GM19238 (cell line): ENCODE data around the gene ZFHX2.
A peak's percentile ranks its signal among the peaks of the same experiment; 100 is the strongest.
"Not testable (repeated sequence)": the region's sequence is repeated elsewhere in the genome, so short reads cannot be mapped to it uniquely, and the experiment has no call there.

Experiments
- DNase-seq: peaks from one replicate; pipeline ENCODE4 v3.0.0; 2011; ENCODE audit warnings: low spot score; ENCODE audit not compliant: insufficient read length

Gene ZFHX2

DNA sequence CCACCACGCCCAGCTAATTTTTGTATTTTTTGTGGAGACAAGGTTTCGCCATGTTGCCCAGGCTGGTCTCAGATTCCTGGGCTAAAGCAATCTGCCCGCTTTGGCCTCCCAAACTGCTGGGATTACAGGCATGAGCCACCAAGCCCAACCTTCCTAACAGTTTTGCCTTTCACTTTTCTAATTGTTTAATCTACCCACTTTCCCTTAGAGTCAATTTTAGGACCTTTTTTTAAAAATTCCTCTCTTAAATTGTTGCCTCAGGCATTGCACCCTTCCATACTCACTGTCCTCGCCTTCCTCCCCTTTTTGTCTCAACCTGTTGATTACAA is 11.5 kb downstream of the ZFHX2 start:
- no peak for DNase-seq

GRCh38 chr14:23539248-23540140 is 12.1 kb downstream of the ZFHX2 start:
- DNase-seq, result peak; percentile 65

DNA sequence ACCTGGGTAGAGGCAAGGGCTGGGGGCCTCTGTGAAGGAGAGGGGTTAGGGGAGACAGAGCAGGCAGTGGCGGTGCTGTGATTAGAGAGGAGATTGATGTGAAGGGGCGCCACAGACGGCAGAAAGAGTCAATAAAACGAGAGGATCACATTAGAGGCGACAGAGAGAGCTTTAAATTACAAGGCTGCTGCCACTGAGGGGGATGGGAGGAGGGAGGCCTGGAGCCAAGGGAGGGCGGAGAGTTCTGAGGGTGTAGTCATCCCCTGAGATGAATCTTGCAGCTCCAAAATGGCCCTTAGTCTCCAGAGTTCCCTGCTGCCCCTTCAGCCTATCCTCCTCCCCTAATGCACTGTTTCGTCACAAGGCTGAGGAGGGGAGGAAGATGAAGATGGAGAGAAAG is 12.8 kb downstream of the ZFHX2 start:
- no peak for DNase-seq

DNA sequence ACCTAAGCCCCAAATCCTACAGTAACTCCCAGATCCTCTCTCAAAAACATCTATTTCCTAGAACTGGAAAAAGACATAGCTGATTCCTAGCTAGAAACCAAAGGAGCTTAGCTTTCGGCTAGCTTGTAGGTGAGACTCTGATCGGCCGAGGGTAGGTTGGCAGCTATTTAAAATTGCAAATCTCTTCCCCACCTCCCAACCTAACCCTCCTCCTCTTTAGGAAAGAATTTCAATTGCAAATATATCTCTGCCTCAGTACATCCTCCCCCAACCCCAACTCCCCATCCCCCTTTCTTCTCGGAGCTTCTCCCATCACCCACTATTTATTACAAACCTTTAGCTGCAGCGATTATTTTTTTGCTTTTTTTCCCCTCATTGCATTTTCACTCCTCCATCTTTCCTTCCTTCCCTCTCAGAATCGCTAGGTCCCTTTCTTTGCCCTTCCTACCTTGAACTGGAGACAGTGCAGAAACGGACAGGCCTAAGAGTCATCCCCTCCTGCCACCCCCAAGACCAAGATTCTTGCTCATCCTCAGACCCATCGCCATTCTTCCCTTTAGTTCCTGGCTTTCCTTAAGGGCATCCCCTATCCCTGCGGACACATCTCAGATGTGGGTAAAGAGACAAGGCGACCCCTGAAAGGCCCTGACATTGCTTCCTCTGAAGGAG is 13.4 kb downstream of the ZFHX2 start:
- no peak for DNase-seq

DNA sequence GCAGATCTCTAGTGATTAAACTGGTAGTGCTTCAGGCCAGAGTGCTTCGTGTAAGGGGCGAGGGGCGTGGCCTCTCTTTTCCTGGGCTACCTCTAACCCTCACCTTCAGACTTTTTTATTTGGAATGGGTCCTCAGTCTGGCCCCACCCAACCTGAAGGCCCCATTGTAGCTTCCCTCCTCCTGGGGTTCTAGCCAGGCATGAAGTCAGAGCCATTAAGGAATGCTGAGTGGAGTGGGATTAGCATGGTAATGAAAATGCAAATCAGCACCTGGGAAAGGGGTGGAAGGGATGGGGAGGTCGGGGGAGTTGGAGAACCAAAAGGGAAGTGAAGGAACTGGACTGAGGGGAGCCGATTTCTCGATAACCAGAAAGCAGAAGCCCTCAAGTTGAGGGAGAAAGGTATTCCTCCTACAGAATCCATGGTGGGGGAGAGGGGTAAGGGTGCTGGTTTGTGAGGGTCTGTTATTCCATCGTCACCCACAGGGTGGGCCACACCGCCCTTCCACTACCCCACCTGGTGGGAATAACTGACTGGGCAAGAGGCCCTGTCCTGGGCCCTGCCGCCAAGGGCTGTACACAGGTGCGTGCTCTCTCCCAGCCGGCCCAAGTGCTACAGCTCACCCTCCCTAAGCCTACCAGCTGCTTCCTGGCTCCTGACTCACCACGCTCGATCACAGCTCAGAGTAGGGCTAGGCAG is 14.1 kb downstream of the ZFHX2 start:
- DNase-seq, result no peak

- not testable (repeated sequence) for DNase-seq
Observed at GRCh38 chr14:23536906-23537305, 14.7 kb downstream of the ZFHX2 start.

GRCh38 chr14:23536494-23536893 is 15.1 kb downstream of the ZFHX2 start:
- DNase-seq, result no peak

DNA sequence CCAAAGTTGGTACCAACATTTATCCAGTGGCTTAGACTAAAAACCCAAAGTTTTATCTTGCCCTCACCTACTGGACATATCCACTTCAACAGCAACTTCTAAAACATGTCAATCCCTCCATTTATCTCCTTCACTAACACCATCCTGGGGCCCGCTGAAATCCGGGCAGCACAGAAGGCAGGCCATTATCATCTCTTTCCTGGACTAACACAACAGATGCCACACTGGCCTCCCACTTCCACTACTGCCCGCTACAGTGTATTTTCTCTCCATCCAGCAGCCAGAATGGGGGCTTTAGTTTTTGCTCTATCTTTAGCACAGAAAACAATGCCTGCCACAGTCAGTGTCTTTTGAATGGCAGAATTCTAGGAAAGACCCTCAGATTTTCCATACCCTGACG is 15.6 kb downstream of the ZFHX2 start:
- no peak for DNase-seq

DNA sequence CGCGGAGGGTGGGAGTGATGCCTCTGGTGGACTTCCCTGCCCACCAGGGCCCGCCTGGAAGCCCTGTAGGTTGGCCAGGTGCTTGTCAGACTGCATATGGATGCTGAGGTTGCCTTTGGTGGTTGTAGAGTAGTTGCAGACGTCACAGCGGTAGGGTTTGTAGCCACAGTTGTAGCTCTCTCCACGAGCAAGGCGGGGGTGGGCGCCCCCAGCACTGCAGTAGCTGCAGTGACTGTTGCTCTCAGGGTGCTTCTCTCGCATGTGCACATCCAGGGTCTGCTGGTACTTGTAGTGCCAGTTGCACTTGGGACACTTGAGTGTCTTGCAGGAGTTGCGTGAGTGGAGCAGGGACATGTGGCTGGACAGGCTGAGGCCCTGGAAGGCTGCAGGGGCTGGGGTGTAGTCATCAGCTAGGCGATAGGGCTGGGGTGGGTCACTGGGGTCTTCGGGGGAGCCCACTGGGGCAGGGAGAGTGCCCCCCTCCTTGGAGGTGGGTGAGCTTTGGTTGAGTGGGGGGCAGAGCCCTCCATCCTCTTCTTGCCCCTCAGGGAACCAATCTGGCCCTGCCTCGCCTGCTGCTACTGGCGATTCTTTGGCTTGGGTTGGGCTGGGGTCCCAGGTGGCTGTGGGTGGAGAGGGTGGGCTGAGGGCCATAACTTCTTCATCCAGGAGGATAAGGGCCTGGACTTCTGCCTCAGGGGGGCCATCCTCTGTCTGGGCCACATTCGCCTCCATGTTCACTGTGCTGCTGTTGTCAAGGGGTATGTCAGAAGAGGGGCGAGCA is 17.7 kb downstream of the ZFHX2 start:
- DNase-seq, result no peak

- DNase-seq, result no peak
Observed at GRCh38 chr14:23532658-23533057, 18.9 kb downstream of the ZFHX2 start.

- DNase-seq, result no peak
Observed at GRCh38 chr14:23531391-23531790, 20.2 kb downstream of the ZFHX2 start.

- DNase-seq, result no peak
Observed at GRCh38 chr14:23530375-23531055, 21.1 kb downstream of the ZFHX2 start.

GRCh38 chr14:23529016-23529415 is 22.5 kb downstream of the ZFHX2 start:
- DNase-seq, result no peak

- DNase-seq, result no peak
Observed at GRCh38 chr14:23528555-23528954, 23.0 kb downstream of the ZFHX2 start.

DNA sequence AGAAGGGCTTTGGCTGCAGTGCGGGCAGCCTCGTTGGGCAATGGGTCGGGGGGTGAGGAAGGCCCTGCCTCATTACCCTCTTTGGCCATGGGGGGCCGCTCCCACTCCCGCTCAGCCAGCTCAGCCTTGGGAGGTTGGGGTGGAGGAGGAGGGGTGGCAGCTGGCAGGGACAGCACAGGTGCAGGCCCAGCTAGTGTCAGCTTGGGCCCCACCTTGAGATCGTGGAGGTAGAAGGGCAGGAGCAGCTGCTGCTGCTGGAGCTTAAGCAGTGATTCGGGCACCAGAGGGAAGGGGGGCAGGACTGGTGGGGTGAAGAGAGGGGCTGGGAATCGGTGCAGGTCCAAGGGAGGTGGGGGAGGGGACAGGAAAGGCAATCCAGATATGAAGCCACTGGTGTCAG is 26.0 kb downstream of the ZFHX2 start:
- DNase-seq, result no peak

DNA sequence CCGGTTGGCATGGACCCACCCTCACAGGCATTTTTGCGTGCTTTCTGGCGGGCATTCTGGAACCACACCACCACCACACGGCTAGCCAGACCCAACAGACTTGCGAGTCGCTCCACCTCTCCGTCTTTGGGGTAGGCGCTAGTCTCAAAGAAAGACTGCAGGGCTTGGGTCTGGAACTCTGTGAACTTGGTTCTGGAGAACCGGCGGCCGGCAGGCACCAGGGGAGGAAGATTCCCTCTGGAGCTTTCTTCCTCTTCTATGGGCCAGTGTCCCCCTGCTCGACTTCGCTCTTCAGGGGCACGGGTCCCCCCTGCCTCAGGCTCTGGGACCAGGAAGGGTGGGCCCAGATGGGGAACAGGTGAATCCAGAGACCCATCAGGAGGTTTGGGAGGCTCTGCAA is 26.6 kb downstream of the ZFHX2 start:
- DNase-seq, result no peak

DNA sequence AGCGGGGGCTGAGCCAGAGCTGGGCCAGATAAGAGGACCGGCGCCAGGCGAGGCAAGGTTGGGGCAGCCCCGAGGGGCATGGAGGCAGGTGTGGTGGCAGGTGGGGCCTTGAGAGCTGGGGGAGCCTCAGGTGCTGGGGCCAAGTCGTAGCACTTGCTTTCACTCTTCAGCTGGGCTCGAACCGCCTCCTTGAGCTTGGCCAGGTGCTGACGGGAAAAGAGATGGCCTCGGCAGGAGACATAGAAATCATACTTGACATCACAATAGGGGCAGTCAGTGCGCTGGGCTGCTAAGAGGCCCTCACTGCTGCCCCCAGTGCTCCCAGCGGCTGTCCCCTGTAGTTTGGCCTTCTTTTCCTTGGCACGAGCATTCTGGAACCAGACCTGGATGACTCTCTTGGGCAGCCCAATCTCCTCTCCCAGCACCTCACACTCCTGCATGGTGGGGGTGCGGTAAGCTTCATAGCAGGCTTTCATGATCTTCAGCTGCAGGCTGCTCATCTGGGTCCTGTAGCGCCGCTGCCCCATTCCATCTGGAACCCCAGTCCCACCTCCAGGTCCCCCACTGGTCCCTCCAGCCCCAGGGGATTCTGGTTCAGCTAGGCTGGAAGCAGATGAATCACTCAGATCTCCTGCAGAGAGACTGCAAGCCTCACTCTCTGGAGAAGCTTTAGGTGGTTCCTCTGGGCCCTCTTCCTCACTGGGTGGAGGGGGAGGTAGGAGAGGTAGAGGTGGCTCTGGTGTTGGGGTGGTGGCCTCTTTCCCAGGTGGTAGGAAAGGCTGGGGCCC is 28.1 kb downstream of the ZFHX2 start:
- no peak for DNase-seq

- no peak for DNase-seq
Observed at GRCh38 chr14:23522643-23523198, 28.8 kb downstream of the ZFHX2 start.

DNA sequence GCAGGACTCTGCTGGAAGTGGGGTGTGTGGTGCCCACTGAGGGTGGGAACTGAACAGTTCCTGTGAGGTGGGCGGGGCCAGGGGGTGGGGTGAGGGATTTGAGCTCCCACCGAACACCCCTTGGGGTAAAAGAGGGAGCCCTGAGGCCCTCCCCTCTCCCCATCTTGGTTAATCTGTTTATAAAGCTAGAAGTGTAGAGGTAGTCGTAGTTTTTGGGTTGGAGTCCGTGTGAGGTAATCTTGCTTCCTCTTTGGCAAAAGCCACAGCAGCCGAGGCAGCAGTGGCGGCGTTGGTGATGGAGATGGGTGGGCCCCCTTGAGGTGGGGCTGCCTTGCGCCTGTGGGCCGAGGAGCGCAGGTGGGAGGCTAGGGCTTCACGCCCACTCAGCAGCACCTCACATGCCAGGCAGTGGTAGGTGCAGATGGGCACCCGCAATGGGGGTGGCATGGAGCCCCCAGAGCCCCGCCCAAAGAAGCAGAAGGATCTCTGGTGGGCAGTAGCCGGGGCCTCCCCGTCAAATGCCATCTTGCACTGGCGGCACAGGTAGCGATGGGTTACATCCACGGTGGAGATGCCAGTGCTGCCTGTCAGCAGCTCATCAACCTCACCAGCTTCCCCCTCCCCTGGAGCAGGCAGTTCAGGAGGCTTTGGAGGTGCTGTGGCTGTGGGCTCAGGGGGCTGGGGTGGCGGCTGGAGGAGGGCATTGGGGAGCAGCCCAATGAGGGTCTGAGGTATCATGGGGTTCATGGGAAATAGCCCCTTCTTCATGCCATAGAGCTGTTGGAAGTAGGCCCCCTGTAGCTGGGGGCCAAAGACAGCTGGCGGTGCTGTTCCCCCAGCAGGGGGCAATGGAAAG is 29.6 kb downstream of the ZFHX2 start:
- DNase-seq, result no peak
